ENCODE data around the gene NSMF. TPM values are rescaled to one million over a fixed set of nuclear protein-coding genes. Genes with fewer than 3 reads are reported as not detected.

The NSMF gene
- total and polyA plus RNA-seq, 2 donors (not counting 3 experiments of a cell fraction or from before 2014, with no cell fraction given), result 43.3 to 53.7 TPM

DNA sequence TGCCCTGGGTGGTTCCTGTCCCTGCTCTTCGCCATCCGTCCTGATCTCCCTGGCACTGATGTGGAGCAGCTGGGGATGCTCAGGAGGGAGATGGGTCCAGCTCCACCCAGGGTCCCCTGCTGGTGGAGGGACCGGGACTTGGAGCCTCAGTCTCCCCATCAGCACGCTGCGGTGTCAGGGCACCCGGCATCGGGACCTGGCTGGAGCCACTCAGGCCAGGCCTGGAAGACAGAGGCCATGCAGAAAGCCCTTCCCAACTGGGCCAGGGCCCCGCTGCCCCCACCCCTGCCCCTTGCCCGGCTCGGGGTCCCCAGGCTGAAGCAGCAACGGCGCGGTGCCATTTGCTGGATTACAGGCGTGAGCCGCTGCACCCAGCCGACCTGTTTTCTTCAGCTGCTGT is 40.3 kb upstream of the NSMF start:
- DNase-seq (ENCODE audit: low read depth, low spot score) (no peak), FAIRE-seq (no peak)
- H4K20me1 ChIP-seq (replicated peaks; ENCODE audit: control insufficient read depth, extremely low read depth, insufficient read depth, low read length), result no peaks in the 10 kb centered on the region
- H3K9me3 ChIP-seq (replicated peaks; ENCODE audit: control insufficient read depth, insufficient read depth, low read length), result no peaks in the 10 kb centered on the region
- H3K9ac ChIP-seq (replicated peaks; ENCODE audit: extremely low read depth, insufficient read depth, low read length), result no peak overlapping the region
- dilution Hi-C loops (cut with MboI; ENCODE audit: extremely low pct_ligation_motif_present, low sequenced_read_pairs) (no loop called here), intact Hi-C loops (cut with micrococcal nuclease) (no loop called here)
- H3K4me2 ChIP-seq (ENCODE audit: insufficient read depth, low read length), result no peak overlapping the region
- H3K79me2 ChIP-seq (ENCODE audit: control insufficient read depth, insufficient read depth, low read length), result no peaks in the 10 kb centered on the region
- no TSS peak for BruUV-seq (replicated peaks)
- ChIA-PET POLR2A (interaction anchor here (0.6 kb wide), 1 partner anchor 213 kb away, joined by 5 read pairs; no protein-coding TSS in a partner anchor), CTCF (interaction anchor here (1.0 to 1.5 kb wide), 3 partner anchors 9 to 197 kb away, joined by 3 read pairs; partner anchors contain the start of gene NRARP)
- no peak overlapping the region for H2AFZ ChIP-seq (ENCODE audit: low read depth, low read length)
- no peaks in the 10 kb centered on the region for H3K4me1 ChIP-seq (ENCODE audit: control insufficient read depth, extremely low read depth, insufficient read depth, low read length)
- H3K27me3 ChIP-seq (ENCODE audit: control insufficient read depth in 2 of 2, insufficient read depth in 2 of 2, low read length in 2 of 2), result no peaks in the 10 kb centered on the region
- H3K27ac ChIP-seq (ENCODE audit: insufficient read depth, low read depth, low read length), result no peak overlapping the region
- H3K9me1 ChIP-seq (replicated peaks; ENCODE audit: control insufficient read depth, extremely low read depth, insufficient read depth, low read length), result no peaks in the 10 kb centered on the region
- no peaks in the 10 kb centered on the region for H3K36me3 ChIP-seq (ENCODE audit: control insufficient read depth in 2 of 2, extremely low read depth in 1 of 2, insufficient read depth in 2 of 2, low read length in 2 of 2)
- TF ChIP-seq MYC (IDR thresholded peaks at IDR 0.05; ENCODE audit: low read depth, low read length) (no peak), POLR2AphosphoS5 (IDR thresholded peaks at IDR 0.05; ENCODE audit: insufficient read depth, low read depth, low read length) (no peak), EZH2 (IDR thresholded peaks at IDR 0.05; ENCODE audit: borderline replicate concordance, low read depth, low read length, severe bottlenecking) (no peak), CTCF (IDR thresholded peaks at IDR 0.05; ENCODE audit: extremely low read depth in 1 of 2, insufficient read depth in 1 of 2, low read depth in 1 of 2, low read length in 2 of 2) (no peak), FOS (IDR thresholded peaks at IDR 0.05; ENCODE audit: borderline replicate concordance, insufficient read depth, low read length) (no peak), JUN (IDR thresholded peaks at IDR 0.05; ENCODE audit: borderline replicate concordance, insufficient read depth, insufficient read length, low read depth) (no peak), GATA2 (IDR thresholded peaks at IDR 0.05; ENCODE audit: insufficient read depth, insufficient read length, low read depth, low read length) (no peak), POLR2A (IDR thresholded peaks at IDR 0.05; ENCODE audit: low read depth, low read length) (no peak), MAX (IDR thresholded peaks at IDR 0.05; ENCODE audit: insufficient read depth, insufficient read length) (no peak)
- no peak overlapping the region for H3K4me3 ChIP-seq (replicated peaks in 1 of 3; ENCODE audit: insufficient read depth in 1 of 3, low read depth in 1 of 3, low read length in 3 of 3)
